H9 (cell line): Measurements from ENCODE around the gene TMIGD3. TPM values are rescaled to one million over a fixed set of nuclear protein-coding genes. Genes with fewer than 3 reads are reported as not detected.

Source experiments
- DNase-seq: peaks from one replicate; pipeline ENCODE4 v3.0.0-alpha.2; 2017
- H2AFZ ChIP-seq: one replicate; pipeline ENCODE4 v1.6.1; 2013; ENCODE audit warnings: mild to moderate bottlenecking, low read length, control low read depth, moderate library complexity
- H2AK5ac ChIP-seq: 2 replicates; pipeline ENCODE4 v1.6.1; 2013; ENCODE audit warnings: low read length, control low read depth, mixed read lengths; ENCODE audit not compliant: insufficient read length
- H2BK120ac ChIP-seq: one replicate; pipeline ENCODE4 v1.6.1; 2013; ENCODE audit warnings: low read depth, mild to moderate bottlenecking, low read length, control low read depth, inconsistent platforms; ENCODE audit not compliant: poor library complexity, severe bottlenecking
- H2BK12ac ChIP-seq: 2 replicates; pipeline ENCODE4 v1.6.1; 2013; ENCODE audit warnings: low read length, control low read depth, mixed read lengths, low read depth; ENCODE audit not compliant: insufficient read length
- H2BK15ac ChIP-seq: 2 replicates; pipeline ENCODE4 v1.6.1; 2013; ENCODE audit warnings: low read depth, low read length, control low read depth
- H2BK20ac ChIP-seq: one replicate; pipeline ENCODE4 v1.6.1; 2013; ENCODE audit warnings: low read depth, mild to moderate bottlenecking, low read length, control low read depth, inconsistent platforms; ENCODE audit not compliant: poor library complexity, severe bottlenecking
- H2BK5ac ChIP-seq: 2 replicates; pipeline ENCODE4 v1.6.1; 2013; ENCODE audit warnings: low read length, control low read depth, mixed read lengths; ENCODE audit not compliant: insufficient read length
- H3K14ac ChIP-seq: 2 replicates; pipeline ENCODE4 v1.6.1; 2013; ENCODE audit warnings: low read length, control low read depth; ENCODE audit not compliant: insufficient read depth
- H3K18ac ChIP-seq: 2 replicates; pipeline ENCODE4 v1.6.1; 2013; ENCODE audit warnings: low read depth, mild to moderate bottlenecking, mixed read lengths, low read length, control low read depth; ENCODE audit not compliant: insufficient read length
- H3K23ac ChIP-seq: 2 replicates; pipeline ENCODE4 v1.6.1; 2013; ENCODE audit warnings: low read length, control low read depth, mixed read lengths, low read depth; ENCODE audit not compliant: insufficient read length
- H3K23me2 ChIP-seq: 2 replicates; pipeline ENCODE4 v1.6.1; 2013; ENCODE audit warnings: low read depth, mild to moderate bottlenecking, mixed read lengths, low read length, control low read depth; ENCODE audit not compliant: insufficient read length, poor library complexity, severe bottlenecking
- H3K27ac ChIP-seq: 2 replicates; pipeline ENCODE4 v1.5.1; 2013; ENCODE audit warnings: low read length, control low read depth, mixed read lengths, low read depth; ENCODE audit not compliant: insufficient read length
- H3K27me3 ChIP-seq: 2 replicates; pipeline ENCODE4 v1.6.1; 2013; ENCODE audit warnings: low read length, control low read depth, inconsistent platforms; ENCODE audit not compliant: insufficient read depth
- H3K4ac ChIP-seq: 2 replicates; pipeline ENCODE4 v1.6.1; 2013; ENCODE audit warnings: low read depth, mild to moderate bottlenecking, control low read depth, inconsistent platforms, low read length, moderate library complexity
- H3K4me1 ChIP-seq: 2 replicates; pipeline ENCODE4 v1.6.1; 2013; ENCODE audit warnings: low read length, control low read depth, inconsistent platforms; ENCODE audit not compliant: insufficient read depth
- H3K4me2 ChIP-seq: 2 replicates; pipeline ENCODE4 v1.6.1; 2013; ENCODE audit warnings: low read length, control low read depth, mixed read lengths; ENCODE audit not compliant: insufficient read length, insufficient read depth
- H3K56ac ChIP-seq: 2 replicates; pipeline ENCODE4 v1.6.1; 2013; ENCODE audit warnings: low read depth, mild to moderate bottlenecking, mixed read lengths, low read length, control low read depth; ENCODE audit not compliant: insufficient read length
- H3K79me1 ChIP-seq: 2 replicates; pipeline ENCODE4 v1.6.1; 2013; ENCODE audit warnings: low read depth, mild to moderate bottlenecking, moderate library complexity, low read length, control low read depth, inconsistent platforms; ENCODE audit not compliant: insufficient read depth, poor library complexity, severe bottlenecking
- H3K79me2 ChIP-seq: 2 replicates; pipeline ENCODE4 v1.6.1; 2013; ENCODE audit warnings: low read length, control low read depth, inconsistent platforms; ENCODE audit not compliant: insufficient read depth
- H3K9ac ChIP-seq: 2 replicates; pipeline ENCODE4 v1.6.1; 2013; ENCODE audit warnings: low read length, control low read depth, mixed read lengths; ENCODE audit not compliant: insufficient read length; ENCODE audit errors: extremely low read depth
- H3K9me3 ChIP-seq: one replicate; pipeline ENCODE4 v1.6.1; 2013; ENCODE audit warnings: low read depth, low read length, inconsistent platforms; ENCODE audit not compliant: control insufficient read depth
- H3T11ph ChIP-seq: one replicate; pipeline ENCODE4 v1.6.1; 2013; ENCODE audit warnings: mild to moderate bottlenecking, low read length, control low read depth, inconsistent platforms
- H4K20me1 ChIP-seq: one replicate; pipeline ENCODE4 v1.6.1; 2013; ENCODE audit not compliant: control insufficient read depth, insufficient read length, insufficient read depth
- H4K5ac ChIP-seq: 2 replicates; pipeline ENCODE4 v1.6.1; 2013; ENCODE audit warnings: low read depth, mild to moderate bottlenecking, mixed read lengths, low read length, control low read depth; ENCODE audit not compliant: insufficient read length
- H4K8ac ChIP-seq: replicated peaks from 2 replicates; pipeline ENCODE4 v1.6.1; 2013; ENCODE audit warnings: low read length, control low read depth, mixed read lengths, low read depth; ENCODE audit not compliant: insufficient read length
- H4K91ac ChIP-seq: 2 replicates; pipeline ENCODE4 v1.6.1; 2013; ENCODE audit warnings: low read depth, mild to moderate bottlenecking, moderate library complexity, mixed read lengths, low read length, control low read depth; ENCODE audit not compliant: insufficient read length
- H3K27ac Mint-ChIP-seq, 3 experiments: 2 replicates in 2 of 3; 3 replicates in 1 of 3; pipeline ENCODE4 v1.8.0; 2020 to 2021; ENCODE audit warnings: mixed read lengths in 3 of 3, mild to moderate bottlenecking in 1 of 3, moderate library complexity in 1 of 3
- H3K27me3 Mint-ChIP-seq: 2 replicates; pipeline ENCODE4 v1.8.0; 2021; ENCODE audit warnings: low read depth, mild to moderate bottlenecking, moderate library complexity, mixed read lengths
- H3K36me3 Mint-ChIP-seq, 3 experiments: 2 replicates in 2 of 3; 3 replicates in 1 of 3; pipeline ENCODE4 v1.8.0; 2020 to 2021; ENCODE audit warnings: low read depth in 3 of 3, mixed read lengths in 3 of 3; ENCODE audit not compliant: insufficient read depth in 1 of 3
- H3K4me1 Mint-ChIP-seq, 2 experiments: 2 replicates each; pipeline ENCODE4 v1.8.0; 2020; ENCODE audit warnings: mixed read lengths in 2 of 2
- H3K4me3 Mint-ChIP-seq, 2 experiments: 2 replicates in 1 of 2; 3 replicates in 1 of 2; pipeline ENCODE4 v1.8.0; 2020 to 2021; ENCODE audit warnings: mild to moderate bottlenecking in 2 of 2, mixed read lengths in 2 of 2, moderate library complexity in 1 of 2
- H3K9me3 Mint-ChIP-seq, 2 experiments: 2 replicates in 1 of 2; 3 replicates in 1 of 2; pipeline ENCODE4 v1.8.0; 2020; ENCODE audit warnings: mild to moderate bottlenecking in 2 of 2, mixed read lengths in 2 of 2, moderate library complexity in 1 of 2
- CTCF ChIP-seq: fragments of 200-600 bp; sonication (generic); conservative IDR thresholded peaks from 3 replicates; pipeline ENCODE4 v1.8.0; 2021; ENCODE audit warnings: antibody characterized with exemption, mild to moderate bottlenecking
- WGBS: extraction: QIAGEN DNeasy Blood & Tissue Kit; methylation state at CpG from one replicate; pipeline ENCODE4 v1.1.7; 2013; ENCODE audit warnings: missing lambda C conversion rate, low lambda C conversion rate, mixed read lengths; ENCODE audit not compliant: insufficient read length; ENCODE audit errors: extremely low coverage; 5-methylcytosine and 5-hydroxymethylcytosine counted together
- total RNA-seq: library from RNA; stranded (reverse); gene quantifications from 2 replicates; pipeline ENCODE4 v1.2.1, GENCODE V29; 2021

The TMIGD3 gene
- total RNA-seq, 1 experiment from 2014 or later = not detected

GRCh38 chr1:111541721-111542120, 38.3 kb upstream of the TMIGD3 start:
- Histone ChIP-seq H3K4me2 (no peak overlapping the region), H3K4me1 (peaks cover 6% of the 10 kb centered on the region), H2BK15ac (no peak overlapping the region), H2AK5ac (no peak overlapping the region), H2AFZ (no peak overlapping the region), H3K9me3 (no peaks in the 10 kb centered on the region), H2BK5ac (no peak overlapping the region), H3K56ac (no peak overlapping the region), H3K4ac (no peak overlapping the region), H4K5ac (no peak overlapping the region), H3T11ph (peak overlapping the region; percentile 39), H3K9ac (no peak overlapping the region), H3K14ac (no peak overlapping the region), H3K18ac (no peak overlapping the region), H2BK20ac (no peak overlapping the region), H4K8ac (no peak overlapping the region), H3K79me1 (no peaks in the 10 kb centered on the region), H3K27me3 (no peaks in the 10 kb centered on the region), H3K79me2 (no peaks in the 10 kb centered on the region), H4K20me1 (no peaks in the 10 kb centered on the region), H3K27ac (no peak overlapping the region), H3K23me2 (no peaks in the 10 kb centered on the region), H3K23ac (no peak overlapping the region), H2BK12ac (no peak overlapping the region), H4K91ac (no peak overlapping the region), H2BK120ac (no peak overlapping the region)
- no peak for TF ChIP-seq CTCF
- no peak for DNase-seq
- peak overlapping the region in 2 of 3 experiments; percentile 10 to 93; a peak in 4 of 7 replicates for H3K27ac Mint-ChIP-seq
- H3K9me3 Mint-ChIP-seq = peaks cover 0 to 1% of the 10 kb centered on the region in 2 experiments; a peak in 2 of 5 replicates
- peak overlapping the region in 1 of 2 experiments; percentile 9; a peak in 1 of 5 replicates for H3K4me3 Mint-ChIP-seq
- no CpG with 5 or more reads among the region's 4 CpGs for WGBS
- peaks cover 24 to 31% of the 10 kb centered on the region in 2 experiments for H3K4me1 Mint-ChIP-seq
- H3K27me3 Mint-ChIP-seq = peaks cover 10% of the 10 kb centered on the region
- peaks cover 0 to 1% (median 0%) of the 10 kb centered on the region in 3 experiments; a peak in 2 of 7 replicates for H3K36me3 Mint-ChIP-seq
